Coronary artery (tissue), 2 donors: ENCODE results near the gene RBM27.
"Not testable (repeated sequence)": the region's sequence is repeated elsewhere in the genome, so short reads cannot be mapped to it uniquely, and the experiment has no call there.

Experiments used
- DNase-seq: peaks from one replicate; pipeline ENCODE4 v3.0.0-alpha.2; 2017; ENCODE audit warnings: low spot score
- H3K27ac ChIP-seq, 2 donors: fragments of 200-600 bp; sonication (generic); one replicate each; pipeline ENCODE4 v1.5.1; 2016 to 2019
- H3K4me3 ChIP-seq: fragments of 200-600 bp; sonication (generic); 2 replicates; pipeline ENCODE4 v1.5.1; 2016; ENCODE audit warnings: mild to moderate bottlenecking, moderate library complexity
- CTCF ChIP-seq: fragments of 200-600 bp; sonication (generic); IDR thresholded peaks from one replicate; pipeline ENCODE4 v1.5.1; 2019; ENCODE audit warnings: antibody characterized with exemption

The RBM27 gene

GRCh38 chr5:146209714-146210113 lies 6.3 kb downstream of the RBM27 start:
- DNase-seq, result no peak

GRCh38 chr5:146210810-146211209 lies 7.4 kb downstream of the RBM27 start:
- not testable (repeated sequence) for H3K27ac ChIP-seq, H3K4me3 ChIP-seq, DNase-seq

More at GRCh38 chr5:146209714-146210113, 6.3 kb downstream of the RBM27 start:
- Histone ChIP-seq H3K27ac (no peak overlapping the region), H3K4me3 (no peak overlapping the region)
- no peak for TF ChIP-seq CTCF

GRCh38 chr5:146213210-146213826 lies 9.9 kb downstream of the RBM27 start:
- no peak overlapping the region for H3K27ac ChIP-seq
- no peak for DNase-seq
- no peak overlapping the region for H3K4me3 ChIP-seq
- no peak for TF ChIP-seq CTCF

GRCh38 chr5:146214881-146215280 lies 11.5 kb downstream of the RBM27 start:
- not testable (repeated sequence) for H3K4me3 ChIP-seq, DNase-seq, H3K27ac ChIP-seq

GRCh38 chr5:146218168-146218567 lies 14.8 kb downstream of the RBM27 start:
- Histone ChIP-seq H3K4me3 (no peak overlapping the region), H3K27ac (no peak overlapping the region)
- no peak for TF ChIP-seq CTCF
- no peak for DNase-seq

- no peak for TF ChIP-seq CTCF
- no peak overlapping the region for H3K4me3 ChIP-seq
- H3K27ac ChIP-seq, result no peak overlapping the region
- DNase-seq, result no peak
These were observed 15.8 kb downstream of the RBM27 start for GRCh38 chr5:146219243-146219642.

- DNase-seq, result no peak
- no peak overlapping the region for H3K27ac ChIP-seq
- no peak overlapping the region for H3K4me3 ChIP-seq
- TF ChIP-seq CTCF, result no peak
These were observed 17.8 kb downstream of the RBM27 start for GRCh38 chr5:146221234-146221633.

GRCh38 chr5:146222005-146222404 lies 18.6 kb downstream of the RBM27 start:
- no peak for TF ChIP-seq CTCF
- H3K27ac ChIP-seq, result no peak overlapping the region
- DNase-seq, result no peak
- H3K4me3 ChIP-seq, result no peak overlapping the region
